Activated CD4-positive, alpha-beta memory T cell treated with anti-CD3 and anti-CD28 coated beads for 36 hours (primary cell): Measurements from ENCODE around the gene ISG15. TPM values are rescaled to one million over a fixed set of nuclear protein-coding genes. Genes with fewer than 3 reads are reported as not detected.
"Not testable (repeated sequence)": the region's sequence is repeated elsewhere in the genome, so short reads cannot be mapped to it uniquely, and the experiment has no call there.

Experiments used
- CTCF ChIA-PET: fragments of 350-600 bp; sonication (Branson Sonifier 250); formaldehyde crosslinking; loops from one replicate; lab custom pipeline; 2021; ENCODE audit warnings: antibody characterized with exemption, inconsistent platforms; lab: Charles Lee
- POLR2A ChIA-PET: fragments of 350-600 bp; sonication (Branson Sonifier 250); formaldehyde crosslinking; loops from one replicate; lab custom pipeline; 2021; ENCODE audit warnings: antibody characterized with exemption; lab: Charles Lee
- DNase-seq: peaks from one replicate; pipeline ENCODE4 v3.0.0-alpha.2; 2020
- H3K27ac Mint-ChIP-seq: one replicate; pipeline ENCODE4 v1.8.0; 2021; ENCODE audit warnings: mixed read lengths
- H3K27me3 Mint-ChIP-seq: one replicate; pipeline ENCODE4 v1.8.0; 2021; ENCODE audit warnings: mixed read lengths
- H3K36me3 Mint-ChIP-seq: one replicate; pipeline ENCODE4 v1.8.0; 2021; ENCODE audit warnings: mixed read lengths
- H3K4me1 Mint-ChIP-seq: one replicate; pipeline ENCODE4 v1.8.0; 2021; ENCODE audit warnings: low read depth, mixed read lengths
- H3K4me3 Mint-ChIP-seq: one replicate; pipeline ENCODE4 v1.8.0; 2021; ENCODE audit warnings: mild to moderate bottlenecking, mixed read lengths
- H3K9me3 Mint-ChIP-seq: one replicate; pipeline ENCODE4 v1.8.0; 2021; ENCODE audit warnings: mixed read lengths
- intact Hi-C: fragments of 100-400 bp; cut with micrococcal nuclease; formaldehyde crosslinking; loops from one replicate; pipeline ENCODE4 v1.15.1; 2023
- total RNA-seq, 2 experiments: library from RNA; stranded (reverse); gene quantifications; one replicate each; pipeline ENCODE4 v1.2.3, GENCODE V29; 2021

Gene ISG15
- total RNA-seq, 2 experiments from 2014 or later, result 96.9 to 108 TPM

DNA sequence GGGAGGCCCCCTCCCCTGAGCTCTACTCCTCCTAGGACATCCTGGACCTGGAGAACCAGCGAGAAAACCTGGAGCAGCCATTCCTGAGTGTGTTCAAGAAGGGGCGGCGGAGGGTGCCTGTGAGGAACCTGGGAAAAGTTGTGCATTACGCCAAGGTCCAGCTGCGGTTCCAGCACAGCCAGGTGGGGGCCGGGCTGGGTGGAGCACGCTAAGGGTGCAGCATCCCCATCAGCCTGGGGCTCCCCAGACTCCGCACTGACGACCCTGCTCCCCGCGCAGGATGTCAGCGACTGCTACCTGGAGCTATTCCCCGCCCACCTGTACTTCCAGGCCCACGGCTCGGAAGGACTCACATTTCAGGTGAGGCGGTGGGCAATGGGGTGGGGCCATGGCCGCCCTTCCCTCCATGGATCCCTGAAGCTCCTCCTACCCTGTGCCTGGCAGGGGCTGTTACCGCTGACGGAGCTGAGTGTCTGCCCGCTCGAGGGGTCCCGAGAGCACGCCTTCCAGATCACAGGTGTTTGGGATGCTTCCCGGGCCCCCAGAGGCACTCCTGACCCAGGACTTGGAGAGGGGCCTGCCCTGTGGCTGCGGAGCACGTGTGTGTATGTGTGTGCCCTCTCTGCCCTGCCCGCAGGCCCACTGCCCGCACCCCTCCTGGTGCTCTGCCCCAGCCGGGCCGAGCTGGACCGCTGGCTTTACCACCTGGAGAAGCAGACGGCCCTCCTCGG is 42.9 kb upstream of the ISG15 start:
- no peak for DNase-seq
- H3K27ac Mint-ChIP-seq, result no peak overlapping the region
- H3K9me3 Mint-ChIP-seq, result peaks cover 2% of the 10 kb centered on the region
- H3K4me3 Mint-ChIP-seq, result no peak overlapping the region
- H3K4me1 Mint-ChIP-seq, result peaks cover 7% of the 10 kb centered on the region
- intact Hi-C loops, result no loop called here
- POLR2A ChIA-PET, result no interaction called here
- no peaks in the 10 kb centered on the region for H3K36me3 Mint-ChIP-seq
- peaks cover 2% of the 10 kb centered on the region for H3K27me3 Mint-ChIP-seq
- CTCF ChIA-PET, result interaction anchor here (1.9 kb wide), 1 partner anchor 14 kb away, joined by 10 read pairs; no protein-coding TSS in a partner anchor

DNA sequence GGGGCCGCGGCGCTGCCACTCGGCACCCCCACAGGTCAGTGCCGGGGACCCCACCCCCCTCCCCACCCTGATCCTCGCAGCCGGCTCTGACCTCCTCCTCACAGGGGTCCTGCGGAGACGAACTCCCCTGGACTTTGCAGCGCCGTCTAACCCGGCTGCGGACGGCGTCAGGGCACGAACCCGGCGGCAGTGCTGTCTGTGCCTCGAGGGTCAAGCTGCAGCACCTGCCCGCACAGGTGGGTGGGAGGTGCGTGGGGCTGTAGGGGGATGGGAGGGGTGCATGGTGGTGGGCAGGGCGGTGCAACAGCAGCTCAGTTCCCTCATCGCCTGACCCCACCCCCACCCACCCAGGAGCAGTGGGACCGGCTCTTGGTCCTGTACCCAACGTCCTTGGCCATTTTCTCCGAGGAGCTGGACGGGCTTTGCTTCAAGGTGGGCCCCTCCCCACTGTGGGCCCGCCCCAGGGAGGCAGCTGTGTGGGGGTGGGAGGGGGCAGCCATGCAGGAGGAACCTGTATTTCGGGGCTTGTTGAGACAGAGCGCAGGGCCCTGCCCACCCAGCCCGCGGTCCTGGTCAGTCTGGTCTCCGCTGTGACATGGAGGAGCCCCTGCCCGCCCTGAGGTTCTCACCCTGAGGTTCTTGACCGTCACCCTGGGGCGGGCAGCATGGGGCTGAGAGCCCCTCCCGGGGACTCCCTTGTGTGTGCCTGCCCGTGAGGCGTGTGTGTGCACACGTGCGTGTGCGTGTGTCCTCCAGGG is 42.1 kb upstream of the ISG15 start:
- ChIA-PET CTCF (interaction anchor here (1.9 kb wide), 1 partner anchor 13 kb away, joined by 10 read pairs; no protein-coding TSS in a partner anchor), POLR2A (no interaction called here)
- intact Hi-C loops, result no loop called here
- no peaks in the 10 kb centered on the region for H3K36me3 Mint-ChIP-seq
- H3K9me3 Mint-ChIP-seq, result peaks cover 2% of the 10 kb centered on the region
- H3K4me3 Mint-ChIP-seq, result no peak overlapping the region
- DNase-seq, result no peak
- H3K27me3 Mint-ChIP-seq, result peaks cover 9% of the 10 kb centered on the region
- H3K27ac Mint-ChIP-seq, result no peak overlapping the region
- peaks cover 6% of the 10 kb centered on the region for H3K4me1 Mint-ChIP-seq

DNA sequence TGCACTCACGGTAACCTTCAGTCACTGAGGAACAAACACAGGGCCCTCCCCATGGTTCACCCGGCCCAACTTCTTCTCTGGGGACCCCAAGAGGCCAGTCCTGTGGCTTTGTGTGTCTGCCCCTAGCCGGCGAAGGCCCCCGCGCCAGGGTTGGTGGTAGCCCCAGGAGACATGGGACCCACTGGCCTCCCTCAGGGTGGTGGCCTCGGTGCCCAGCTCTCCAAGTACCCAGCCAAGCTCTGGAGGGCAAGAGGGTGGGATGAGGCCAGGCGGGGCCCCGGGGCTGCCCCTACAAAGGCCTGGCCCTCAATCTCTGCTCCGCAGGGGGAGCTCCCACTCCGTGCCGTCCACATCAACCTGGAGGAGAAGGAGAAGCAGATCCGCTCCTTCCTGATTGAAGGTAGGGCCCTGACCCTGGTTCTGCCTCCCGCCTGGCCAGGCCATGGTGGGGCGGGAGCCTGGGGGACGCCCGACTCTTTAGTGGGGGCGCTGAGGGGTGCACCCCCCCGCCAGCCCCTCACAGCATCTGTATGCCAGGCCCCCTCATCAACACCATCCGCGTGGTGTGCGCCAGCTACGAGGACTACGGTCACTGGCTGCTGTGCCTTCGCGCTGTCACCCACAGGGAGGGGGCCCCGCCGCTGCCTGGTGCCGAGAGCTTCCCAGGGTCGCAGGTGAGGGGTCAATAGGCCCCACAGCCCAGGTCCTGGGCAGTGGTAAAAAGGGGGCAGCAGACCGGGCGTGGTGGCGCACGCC is 41.4 kb upstream of the ISG15 start:
- intact Hi-C loops, result no loop called here
- no peak overlapping the region for H3K4me3 Mint-ChIP-seq
- H3K27ac Mint-ChIP-seq, result no peak overlapping the region
- H3K36me3 Mint-ChIP-seq, result no peaks in the 10 kb centered on the region
- H3K9me3 Mint-ChIP-seq, result peaks cover 2% of the 10 kb centered on the region
- H3K4me1 Mint-ChIP-seq, result peaks cover 6% of the 10 kb centered on the region
- CTCF ChIA-PET, result no interaction called here
- peaks cover 9% of the 10 kb centered on the region for H3K27me3 Mint-ChIP-seq
- POLR2A ChIA-PET, result no interaction called here
- DNase-seq, result no peak

DNA sequence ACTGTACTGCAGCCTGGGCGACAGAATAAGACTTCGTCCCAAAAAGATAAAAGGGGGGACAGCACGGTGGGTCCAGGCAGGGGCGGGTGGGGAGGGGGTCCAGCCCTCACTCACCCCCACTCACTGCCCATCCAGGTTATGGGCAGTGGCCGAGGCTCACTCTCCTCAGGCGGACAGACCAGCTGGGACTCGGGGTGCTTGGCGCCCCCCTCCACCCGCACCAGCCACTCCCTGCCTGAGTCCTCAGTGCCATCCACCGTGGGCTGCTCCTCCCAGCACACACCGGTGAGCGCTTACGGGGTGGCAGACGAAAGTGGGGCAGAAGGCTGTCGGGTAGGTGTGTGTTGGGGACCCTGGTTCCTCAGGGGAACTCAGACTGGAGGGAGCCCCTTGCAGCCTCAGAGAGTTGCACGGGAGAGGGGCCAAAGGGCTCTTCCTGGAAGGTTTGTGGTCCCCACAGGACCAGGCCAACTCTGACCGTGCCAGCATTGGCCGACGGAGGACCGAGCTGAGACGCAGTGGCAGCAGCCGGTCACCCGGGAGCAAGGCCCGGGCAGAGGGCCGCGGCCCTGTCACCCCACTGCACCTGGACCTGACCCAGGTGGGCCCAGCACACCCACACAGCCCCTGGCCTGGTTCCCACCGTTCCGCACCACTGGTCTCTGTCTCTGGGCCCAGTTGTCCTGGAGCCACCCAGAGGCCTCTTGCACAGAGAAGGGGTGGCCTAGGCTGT is 40.4 kb upstream of the ISG15 start:
- Mint-ChIP-seq H3K9me3 (peaks cover 2% of the 10 kb centered on the region), H3K4me1 (peaks cover 5% of the 10 kb centered on the region), H3K4me3 (no peak overlapping the region), H3K27ac (no peak overlapping the region), H3K27me3 (peaks cover 9% of the 10 kb centered on the region), H3K36me3 (no peaks in the 10 kb centered on the region)
- POLR2A ChIA-PET, result no interaction called here
- CTCF ChIA-PET, result interaction anchor here (1.1 kb wide), 1 partner anchor 29 kb away, joined by 3 read pairs; no protein-coding TSS in a partner anchor
- intact Hi-C loops, result no loop called here
- DNase-seq, result no peak

DNA sequence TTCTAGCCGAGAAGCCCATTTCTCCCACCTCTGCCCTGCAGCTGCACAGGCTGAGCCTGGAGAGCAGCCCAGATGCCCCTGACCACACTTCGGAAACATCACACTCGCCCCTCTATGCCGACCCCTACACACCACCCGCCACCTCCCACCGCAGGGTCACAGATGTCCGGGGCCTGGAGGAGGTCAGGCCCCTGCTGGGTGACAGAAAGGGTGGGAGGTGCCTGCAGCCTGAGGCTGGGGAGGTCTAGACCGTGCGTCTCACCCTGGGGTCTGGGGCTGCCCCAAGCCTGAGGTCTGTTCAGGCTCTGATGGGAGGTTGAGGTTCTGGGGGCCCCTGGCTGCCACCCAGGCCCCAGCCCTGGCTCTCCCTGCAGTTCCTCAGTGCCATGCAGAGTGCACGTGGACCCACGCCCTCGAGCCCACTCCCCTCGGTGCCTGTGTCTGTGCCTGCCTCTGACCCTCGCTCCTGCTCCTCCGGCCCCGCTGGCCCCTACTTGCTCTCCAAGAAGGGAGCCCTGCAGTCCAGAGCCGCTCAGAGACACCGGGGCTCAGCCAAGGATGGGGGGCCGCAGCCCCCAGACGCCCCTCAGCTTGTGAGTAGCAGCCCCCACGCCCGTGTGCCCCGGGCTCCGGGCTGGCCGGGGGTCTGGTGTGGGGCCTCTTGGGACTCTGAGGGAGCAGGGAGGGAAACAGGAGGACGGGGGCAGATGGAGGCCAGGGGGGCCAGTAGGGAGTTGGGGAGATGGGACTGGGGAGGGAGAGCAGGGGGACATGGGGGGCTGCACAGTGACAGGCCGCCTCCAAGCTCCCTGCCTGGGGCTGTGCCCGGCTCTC is 39.6 kb upstream of the ISG15 start:
- CTCF ChIA-PET, result interaction anchor here (1.1 to 1.4 kb wide), 2 partner anchors 10 to 28 kb away, joined by 3 to 6 read pairs; no protein-coding TSS in a partner anchor
- Mint-ChIP-seq H3K36me3 (no peaks in the 10 kb centered on the region), H3K27ac (no peak overlapping the region), H3K9me3 (peaks cover 2% of the 10 kb centered on the region), H3K27me3 (peaks cover 12% of the 10 kb centered on the region), H3K4me1 (peaks cover 8% of the 10 kb centered on the region), H3K4me3 (no peak overlapping the region)
- no peak for DNase-seq
- POLR2A ChIA-PET, result no interaction called here
- intact Hi-C loops, result no loop called here

DNA sequence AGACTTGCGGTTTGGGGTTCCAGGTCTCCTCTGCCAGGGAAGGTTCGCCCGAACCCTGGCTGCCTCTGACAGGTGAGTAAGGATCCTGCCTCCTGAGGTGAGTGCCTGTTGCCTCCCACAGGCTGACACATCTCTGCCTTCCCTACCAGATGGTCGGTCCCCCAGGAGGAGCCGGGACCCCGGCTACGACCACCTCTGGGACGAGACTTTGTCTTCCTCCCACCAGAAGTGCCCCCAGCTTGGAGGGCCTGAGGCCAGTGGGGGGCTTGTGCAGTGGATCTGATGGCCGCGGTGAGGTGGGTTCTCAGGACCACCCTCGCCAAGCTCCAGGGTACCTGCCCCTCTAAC is 39.0 kb upstream of the ISG15 start:
- ChIA-PET CTCF (interaction anchor here (1.4 kb wide), 1 partner anchor 9 kb away, joined by 6 read pairs; no protein-coding TSS in a partner anchor), POLR2A (no interaction called here)
- H3K36me3 Mint-ChIP-seq, result no peaks in the 10 kb centered on the region
- peaks cover 8% of the 10 kb centered on the region for H3K4me1 Mint-ChIP-seq
- peaks cover 12% of the 10 kb centered on the region for H3K27me3 Mint-ChIP-seq
- H3K27ac Mint-ChIP-seq, result no peak overlapping the region
- peaks cover 2% of the 10 kb centered on the region for H3K9me3 Mint-ChIP-seq
- H3K4me3 Mint-ChIP-seq, result no peak overlapping the region
- intact Hi-C loops, result no loop called here
- DNase-seq, result no peak

DNA sequence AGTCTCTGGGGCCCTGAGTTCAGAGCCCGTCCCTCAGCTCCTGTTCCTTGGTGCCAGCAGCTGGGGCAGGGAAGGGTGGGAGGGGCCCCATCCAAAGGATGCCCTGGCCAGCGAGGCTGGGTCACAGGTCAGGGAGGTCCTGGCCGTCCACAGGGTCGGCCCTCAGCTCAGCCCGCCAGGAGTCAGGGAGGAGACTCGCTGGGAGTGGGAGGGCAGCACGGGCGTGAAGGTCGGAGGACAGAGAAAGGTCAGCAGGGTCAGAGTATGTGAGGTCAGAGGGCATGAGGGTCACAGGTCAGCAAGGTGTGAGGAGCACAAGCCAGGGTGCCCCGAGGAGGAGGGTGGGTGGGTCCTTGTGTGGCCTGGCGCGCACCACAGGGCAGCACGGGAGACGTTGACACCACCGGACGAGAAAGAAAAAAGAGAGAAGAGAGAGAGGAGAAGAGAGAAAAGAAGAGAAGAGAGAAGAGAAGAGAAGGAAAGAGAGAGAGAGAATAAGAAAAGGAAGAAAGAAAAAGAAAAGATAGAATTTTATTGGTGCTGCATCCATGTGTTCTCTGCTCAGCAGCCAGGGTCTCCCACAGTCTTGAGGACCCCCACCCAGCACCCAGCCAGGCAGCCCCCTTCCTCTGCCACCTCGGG is 38.5 kb upstream of the ISG15 start:
- CTCF ChIA-PET, result interaction anchor here (1.4 to 1.8 kb wide), 3 partner anchors 9 to 71 kb away, joined by 4 to 13 read pairs (median 6); no protein-coding TSS in a partner anchor

DNA sequence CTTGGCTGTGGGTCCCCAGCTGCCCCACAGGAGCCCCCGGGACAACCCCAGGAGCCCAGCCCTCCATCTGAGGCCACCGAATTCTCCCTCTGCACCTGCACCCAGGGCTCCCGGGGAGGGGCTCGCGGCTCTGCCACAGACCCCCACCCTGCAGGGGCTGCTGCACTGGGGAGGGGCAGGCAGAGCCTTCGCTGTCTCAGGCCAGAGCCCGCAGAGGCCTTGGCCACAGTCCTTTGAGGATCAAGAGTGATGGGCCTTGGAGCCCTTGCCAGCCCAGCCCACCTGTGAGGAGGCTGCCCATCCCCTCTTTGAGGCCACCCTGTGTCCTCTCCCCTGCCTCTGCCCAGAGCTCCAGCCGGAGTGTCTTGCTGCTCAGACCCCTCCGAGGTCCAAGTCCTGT is 37.9 kb upstream of the ISG15 start:
- ChIA-PET CTCF (interaction anchor here (1.3 to 1.8 kb wide), 4 partner anchors 8 to 106 kb away, joined by 4 to 13 read pairs (median 8); partner anchors contain the start of gene PLEKHN1), POLR2A (no interaction called here)
- Mint-ChIP-seq H3K4me1 (peaks cover 8% of the 10 kb centered on the region), H3K27ac (no peak overlapping the region), H3K36me3 (no peaks in the 10 kb centered on the region), H3K4me3 (no peak overlapping the region), H3K9me3 (no peaks in the 10 kb centered on the region), H3K27me3 (peaks cover 12% of the 10 kb centered on the region)
- no peak for DNase-seq
- intact Hi-C loops, result no loop called here

More for the DNA sequence above, 38.5 kb upstream of the ISG15 start:
- POLR2A ChIA-PET, result no interaction called here
- peaks cover 8% of the 10 kb centered on the region for H3K4me1 Mint-ChIP-seq
- no peak overlapping the region for H3K27ac Mint-ChIP-seq
- no peaks in the 10 kb centered on the region for H3K9me3 Mint-ChIP-seq
- intact Hi-C loops, result no loop called here
- H3K27me3 Mint-ChIP-seq, result peaks cover 12% of the 10 kb centered on the region
- H3K4me3 Mint-ChIP-seq, result no peak overlapping the region
- no peak for DNase-seq
- H3K36me3 Mint-ChIP-seq, result no peaks in the 10 kb centered on the region

DNA sequence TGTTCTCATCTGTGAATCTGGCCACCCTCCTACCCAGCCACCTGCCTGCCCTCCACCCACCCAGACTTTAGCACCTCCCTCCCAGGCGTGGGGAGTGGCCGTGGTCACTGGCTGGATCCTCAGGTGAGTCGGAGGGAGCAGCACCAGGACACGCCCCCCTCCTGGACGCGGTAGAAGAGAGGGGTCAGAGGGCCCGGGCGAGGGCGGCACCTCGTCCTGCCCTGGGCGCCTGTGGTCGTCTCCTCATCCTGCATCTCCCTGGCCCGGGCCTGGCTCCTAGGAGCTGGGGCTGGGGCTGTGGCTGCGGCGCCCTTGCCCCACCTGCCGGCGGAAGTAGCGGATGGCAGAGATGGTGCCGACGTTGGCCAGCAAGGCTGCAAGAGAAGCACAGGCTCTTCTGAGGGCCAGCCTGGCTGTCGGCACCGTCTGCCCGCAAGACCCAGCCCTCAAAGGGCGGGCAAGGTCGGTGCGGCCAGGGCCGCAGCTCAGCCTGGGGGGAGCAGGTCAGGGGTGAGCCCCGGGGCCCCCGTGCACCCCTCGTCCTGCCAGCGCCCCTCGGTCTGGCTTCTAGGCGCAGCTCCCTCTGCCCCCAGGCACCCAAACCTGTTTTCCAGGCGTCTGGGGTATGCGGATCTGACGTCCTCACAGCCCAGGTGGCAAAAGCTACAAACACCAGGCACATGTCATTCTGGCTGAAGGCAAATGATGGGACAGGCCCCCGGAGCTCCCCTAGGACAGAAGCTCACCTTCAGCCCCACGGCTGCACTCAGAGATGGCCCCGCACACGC is 37.2 kb upstream of the ISG15 start:
- CTCF ChIA-PET, result interaction anchor here (0.9 to 1.8 kb wide), 8 partner anchors 9 to 106 kb away, joined by 3 to 13 read pairs (median 5); partner anchors contain the start of genes KLHL17 and PLEKHN1

DNA sequence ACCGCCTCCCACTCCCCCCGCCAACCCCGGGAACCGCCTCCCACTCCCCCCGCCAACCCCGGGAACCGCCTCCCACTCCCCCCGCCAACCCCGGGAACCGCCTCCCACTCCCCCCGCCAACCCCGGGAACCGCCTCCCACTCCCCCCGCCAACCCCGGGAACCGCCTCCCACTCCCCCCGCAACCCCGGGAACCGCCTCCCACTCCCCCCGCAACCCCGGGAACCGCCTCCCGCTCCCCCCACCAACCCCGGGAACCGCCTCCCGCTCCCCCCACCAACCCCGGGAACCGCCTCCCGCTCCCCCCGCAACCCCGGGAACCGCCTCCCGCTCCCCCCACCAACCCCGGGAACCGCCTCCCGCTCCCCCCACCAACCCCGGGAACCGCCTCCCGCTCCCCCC is 36.5 kb upstream of the ISG15 start:
- H3K4me3 Mint-ChIP-seq, DNase-seq, H3K27ac Mint-ChIP-seq, POLR2A ChIA-PET, H3K36me3 Mint-ChIP-seq, H3K4me1 Mint-ChIP-seq, H3K9me3 Mint-ChIP-seq: not testable (repeated sequence)
- intact Hi-C loops, result loop anchor here (2.0 kb wide), 1 partner anchor 72 kb away; no protein-coding TSS in a partner anchor
- H3K27me3 Mint-ChIP-seq, result peaks cover 12% of the 10 kb centered on the region
- CTCF ChIA-PET, result interaction anchor here (0.9 to 1.8 kb wide), 7 partner anchors 8 to 107 kb away, joined by 3 to 13 read pairs (median 5); partner anchors contain the start of genes KLHL17 and PLEKHN1

More for the DNA sequence above, 37.2 kb upstream of the ISG15 start:
- Mint-ChIP-seq H3K27ac (no peak overlapping the region), H3K4me3 (no peak overlapping the region), H3K4me1 (peaks cover 8% of the 10 kb centered on the region), H3K36me3 (no peaks in the 10 kb centered on the region), H3K9me3 (no peaks in the 10 kb centered on the region), H3K27me3 (peaks cover 12% of the 10 kb centered on the region)
- POLR2A ChIA-PET, result no interaction called here
- DNase-seq, result peak; percentile 82
- intact Hi-C loops, result loop anchor here (2.0 kb wide), 1 partner anchor 71 kb away; no protein-coding TSS in a partner anchor
